ENCODE measurements around the gene SORBS1.

GRCh38 chr10:95337423-95338160, 223.6 kb downstream of the SORBS1 start:
- TF ChIP-seq RXRA (IDR thresholded peaks at IDR 0.05) (no peak), RAD21 (IDR thresholded peaks at IDR 0.05) (no peak), JUND (IDR thresholded peaks at IDR 0.05) (no peak), CTCF (IDR thresholded peaks at IDR 0.05; ENCODE audit: low read depth, low read length, missing input control) (no peak)

Data from liver (tissue), 3 donors.